Lower leg skin (tissue), 3 donors: ENCODE results near the gene PPARG.

Source experiments
- POLR2A ChIP-seq, 2 donors: fragments of 450-650 bp; IDR thresholded peaks; one replicate each; pipeline ENCODE4 v1.6.1; 2016 to 2017; ENCODE audit warnings: antibody characterized with exemption in 2 of 2, mild to moderate bottlenecking in 1 of 2, moderate library complexity in 1 of 2
- TF ChIP-seq, protein P1 (sequence below), 3 donors: fragments of 450-650 bp; IDR thresholded peaks; one replicate each; pipeline ENCODE4 v1.5.1; 2016; ENCODE audit warnings: antibody characterized with exemption in 3 of 3, mild to moderate bottlenecking in 3 of 3, moderate library complexity in 2 of 3

DNA sequence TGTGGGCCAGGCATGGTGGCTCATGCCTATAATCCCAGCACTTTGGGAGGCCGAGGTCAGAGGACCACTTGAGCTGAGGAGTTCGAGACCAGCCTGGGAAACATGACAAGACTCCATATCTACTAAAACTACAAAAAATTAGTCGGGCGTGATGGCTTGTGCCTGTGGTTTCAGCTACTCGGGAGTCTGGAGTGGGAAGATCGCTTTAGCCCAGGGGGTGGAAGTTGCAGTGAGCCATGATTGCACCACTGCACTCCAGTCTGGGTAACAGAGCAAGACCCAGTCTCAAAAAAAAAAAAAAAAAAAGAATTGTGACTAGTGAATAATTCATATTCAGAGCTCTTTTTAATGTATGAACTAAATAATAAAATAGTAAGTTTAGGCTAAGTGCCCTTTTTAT is 107.6 kb downstream of the PPARG start:
- TF ChIP-seq POLR2A (IDR thresholded peaks at IDR 0.05), result no peak
- TF ChIP-seq, protein P1, sequence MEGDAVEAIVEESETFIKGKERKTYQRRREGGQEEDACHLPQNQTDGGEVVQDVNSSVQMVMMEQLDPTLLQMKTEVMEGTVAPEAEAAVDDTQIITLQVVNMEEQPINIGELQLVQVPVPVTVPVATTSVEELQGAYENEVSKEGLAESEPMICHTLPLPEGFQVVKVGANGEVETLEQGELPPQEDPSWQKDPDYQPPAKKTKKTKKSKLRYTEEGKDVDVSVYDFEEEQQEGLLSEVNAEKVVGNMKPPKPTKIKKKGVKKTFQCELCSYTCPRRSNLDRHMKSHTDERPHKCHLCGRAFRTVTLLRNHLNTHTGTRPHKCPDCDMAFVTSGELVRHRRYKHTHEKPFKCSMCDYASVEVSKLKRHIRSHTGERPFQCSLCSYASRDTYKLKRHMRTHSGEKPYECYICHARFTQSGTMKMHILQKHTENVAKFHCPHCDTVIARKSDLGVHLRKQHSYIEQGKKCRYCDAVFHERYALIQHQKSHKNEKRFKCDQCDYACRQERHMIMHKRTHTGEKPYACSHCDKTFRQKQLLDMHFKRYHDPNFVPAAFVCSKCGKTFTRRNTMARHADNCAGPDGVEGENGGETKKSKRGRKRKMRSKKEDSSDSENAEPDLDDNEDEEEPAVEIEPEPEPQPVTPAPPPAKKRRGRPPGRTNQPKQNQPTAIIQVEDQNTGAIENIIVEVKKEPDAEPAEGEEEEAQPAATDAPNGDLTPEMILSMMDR (IDR thresholded peaks at IDR 0.05), result no peak
